Measurements from ENCODE around the gene VANGL2. TPM values are rescaled to one million over a fixed set of nuclear protein-coding genes. Genes with fewer than 3 reads are reported as not detected.

Gene VANGL2
- total RNA-seq, result 9.9 and 16.4 TPM in 2 replicates

DNA sequence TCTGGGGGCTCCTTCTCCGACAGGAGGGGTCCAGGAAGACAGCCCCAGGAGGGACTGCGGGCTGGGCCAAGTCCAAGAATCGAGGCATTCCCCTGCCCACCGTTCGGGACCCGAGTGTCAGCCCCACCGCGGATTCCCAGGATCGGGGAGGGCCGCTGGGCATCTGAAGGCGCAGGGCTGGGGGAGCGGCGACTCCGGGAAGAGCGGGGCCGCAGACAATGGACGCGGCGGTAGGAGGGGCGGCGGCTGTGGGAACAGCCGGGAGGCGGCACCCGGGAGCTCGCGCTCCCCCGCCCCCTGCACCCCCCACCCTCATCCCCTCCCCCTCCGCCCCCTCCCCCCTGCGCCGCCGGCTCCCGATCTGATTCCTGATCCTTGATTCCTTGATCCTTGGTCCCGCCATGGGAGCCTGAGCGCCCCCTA, at the start of gene VANGL2:
VANGL2 (plus strand) TSS at position 342 of the 423 bp plus-strand sequence. CDS start 15,274 bp downstream, outside the sequence.

DNA sequence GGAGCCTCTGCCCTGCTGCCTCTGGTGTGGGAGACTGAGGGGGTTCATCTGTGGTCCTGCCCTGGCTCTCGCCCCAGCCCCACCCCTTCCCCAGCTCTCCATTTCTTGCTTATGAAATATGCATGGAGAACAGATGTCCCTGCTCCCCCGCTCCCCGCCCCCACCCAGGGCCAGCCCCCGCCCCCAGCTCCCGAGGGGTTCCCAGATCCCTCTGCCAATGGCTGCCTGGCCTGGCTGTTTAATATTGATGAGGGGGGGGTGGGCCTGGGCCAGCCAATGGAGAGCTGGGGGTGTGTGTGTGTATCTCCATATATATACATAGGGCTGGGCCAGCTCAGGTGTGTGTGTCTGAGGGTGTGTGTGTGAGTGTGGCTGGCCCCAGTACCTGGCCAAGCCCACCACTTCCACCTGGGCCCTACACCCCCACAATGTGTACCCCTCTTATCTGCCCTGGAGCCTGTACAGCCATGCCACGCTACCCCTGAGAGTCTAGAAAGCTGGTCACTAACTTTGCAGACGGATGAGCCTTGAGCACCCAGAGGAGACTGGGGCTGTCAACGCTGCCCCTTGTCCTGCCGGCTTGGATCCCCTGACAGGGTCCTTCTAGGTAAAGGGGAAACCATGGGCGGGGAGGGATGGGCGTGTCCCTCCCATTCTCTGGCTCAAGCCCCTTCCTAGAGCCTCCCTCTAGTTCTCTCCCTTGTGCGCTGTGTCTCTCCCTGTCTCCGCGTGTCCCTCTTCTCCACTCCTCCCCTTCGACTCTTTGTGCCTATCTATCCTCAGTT, 33.4 kb upstream of the VANGL2 start, which contains the start of gene NHLH1:
NHLH1 (plus strand) TSS at position 341 of the 785 bp plus-strand sequence. CDS start 3,661 bp downstream, outside the sequence.

Other genes starting within 250 kb of the VANGL2 start
- gene ATP1A4, start 249.0 kb upstream of the VANGL2 start, total RNA-seq, result not detected in 2 replicates
- not detected in 2 replicates for gene CASQ1, start 210.0 kb upstream of the VANGL2 start, total RNA-seq
- 25.6 and 42.9 TPM in 2 replicates for gene PEA15, start 195.2 kb upstream of the VANGL2 start, total RNA-seq
- 19.0 and 46.5 TPM in 2 replicates for gene DCAF8, start 138.0 kb upstream of the VANGL2 start, total RNA-seq
- gene PEX19, start 115.4 kb upstream of the VANGL2 start, total RNA-seq, result 30.6 and 63.0 TPM in 2 replicates
- gene COPA, start 57.3 kb upstream of the VANGL2 start, total RNA-seq, result 80.3 and 112 TPM in 2 replicates
- gene NCSTN, start 57.2 kb upstream of the VANGL2 start, total RNA-seq, result 41.4 and 57.1 TPM in 2 replicates
- gene NHLH1, start 33.5 kb upstream of the VANGL2 start, total RNA-seq, result not detected in 2 replicates
- gene SLAMF6, start 122.7 kb downstream of the VANGL2 start, total RNA-seq, result not detected in 2 replicates
- gene CD84, start 178.9 kb downstream of the VANGL2 start, total RNA-seq, result not detected in 2 replicates
- not detected in 2 replicates for gene SLAMF1, start 246.5 kb downstream of the VANGL2 start, total RNA-seq

Measured in airway epithelial cell (primary cell).